Measurements from ENCODE around the gene AASS. TPM values are rescaled to one million over a fixed set of nuclear protein-coding genes. Genes with fewer than 3 reads are reported as not detected.

Gene AASS
- total RNA-seq, 3 donors from 2014 or later (not counting 1 experiment from before 2014, with no cell fraction given) = 1.6 to 2.4 (median 1.6) TPM

GRCh38 chr7:122046402-122046801 lies 97.6 kb downstream of the AASS start:
- intact Hi-C loops (cut with micrococcal nuclease) = no loop called here
- ATAC-seq (no peak), DNase-seq (no peak)
- no peaks in the 10 kb centered on the region for H3K36me3 Mint-ChIP-seq
- peaks cover 7 to 8% of the 10 kb centered on the region in 2 donors for H3K9me3 Mint-ChIP-seq
- H3K27ac Mint-ChIP-seq = no peak overlapping the region
- no peak overlapping the region for H3K4me3 Mint-ChIP-seq
- no peak for TF ChIP-seq CTCF (IDR thresholded peaks at IDR 0.05)
- no peaks in the 10 kb centered on the region for H3K36me3 ChIP-seq (ENCODE audit: control insufficient read depth, insufficient read depth, low read length)
- no peaks in the 10 kb centered on the region for H3K27me3 ChIP-seq (ENCODE audit: control insufficient read depth, insufficient read depth, low read length)
- 82% methylated on average over 3 of the region's 3 CpGs for WGBS (ENCODE audit: insufficient coverage)
- H3K27ac ChIP-seq (ENCODE audit: low read length) = no peak overlapping the region
- H3K4me1 ChIP-seq (ENCODE audit: control insufficient read depth, insufficient read depth, low read length) = no peaks in the 10 kb centered on the region
- no peaks in the 10 kb centered on the region for H3K9me3 ChIP-seq (ENCODE audit: control insufficient read depth, insufficient read depth, low read length)
- H3K4me1 Mint-ChIP-seq = no peaks in the 10 kb centered on the region
- no peaks in the 10 kb centered on the region for H3K27me3 Mint-ChIP-seq (ENCODE audit: low read depth in 2 of 2)
- H3K4me3 ChIP-seq (ENCODE audit: low read length) = no peak overlapping the region

DNA sequence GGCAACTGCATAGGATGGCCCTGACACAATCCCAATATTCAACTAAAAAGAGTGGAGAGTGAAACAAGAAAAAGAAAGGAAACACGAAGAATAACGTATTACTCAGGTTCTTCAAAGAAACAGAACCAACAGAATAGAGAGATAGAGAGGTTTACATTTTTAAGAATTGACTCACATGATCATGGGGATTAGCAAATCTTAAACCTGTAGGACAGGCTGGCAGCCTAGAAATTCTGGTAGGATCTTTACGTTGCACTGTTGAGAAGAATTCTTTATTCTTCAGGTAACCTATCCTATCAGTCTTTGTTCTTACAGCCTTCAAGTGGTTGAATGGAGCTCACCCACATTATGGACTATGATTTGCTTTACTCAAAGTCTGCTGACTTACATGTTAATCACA lies 103.9 kb downstream of the AASS start:
- no peak for TF ChIP-seq CTCF (IDR thresholded peaks at IDR 0.05)

DNA sequence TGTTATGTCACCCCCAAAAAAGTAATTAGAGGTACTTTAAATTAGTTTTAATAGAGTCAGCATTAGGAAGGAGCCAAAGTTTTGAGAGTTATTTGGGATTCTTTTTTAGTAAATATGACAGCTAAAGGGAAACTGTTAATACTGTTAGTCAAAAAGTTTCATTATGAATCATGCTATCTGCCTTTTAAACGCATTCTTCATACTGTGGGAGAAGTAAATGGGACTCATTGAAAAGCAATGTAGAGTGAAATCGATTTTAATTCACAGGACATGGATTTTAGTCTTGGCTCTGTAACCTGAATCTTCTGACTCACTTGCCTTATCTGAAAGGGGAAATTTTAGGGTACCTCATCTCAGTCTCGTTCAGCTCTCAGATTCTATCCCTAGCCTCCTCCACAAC lies 105.1 kb downstream of the AASS start:
- Mint-ChIP-seq H3K4me3 (no peak overlapping the region), H3K36me3 (no peaks in the 10 kb centered on the region), H3K27ac (no peak overlapping the region), H3K4me1 (no peaks in the 10 kb centered on the region), H3K27me3 (ENCODE audit: low read depth in 2 of 2) (no peaks in the 10 kb centered on the region), H3K9me3 (peaks cover 2 to 5% of the 10 kb centered on the region in 2 donors)
- intact Hi-C loops (cut with micrococcal nuclease) = no loop called here
- Histone ChIP-seq H3K4me3 (ENCODE audit: low read length) (no peak overlapping the region), H3K4me1 (ENCODE audit: control insufficient read depth, insufficient read depth, low read length) (no peaks in the 10 kb centered on the region), H3K36me3 (ENCODE audit: control insufficient read depth, insufficient read depth, low read length) (no peaks in the 10 kb centered on the region), H3K27me3 (ENCODE audit: control insufficient read depth, insufficient read depth, low read length) (no peaks in the 10 kb centered on the region), H3K9me3 (ENCODE audit: control insufficient read depth, insufficient read depth, low read length) (no peaks in the 10 kb centered on the region), H3K27ac (ENCODE audit: low read length) (no peak overlapping the region)
- no peak for TF ChIP-seq CTCF (IDR thresholded peaks at IDR 0.05)
- WGBS (ENCODE audit: insufficient coverage) = 72% methylated on average over 2 of the region's 3 CpGs
- DNase-seq = no peak
- no peak for ATAC-seq

More for the DNA sequence above, 103.9 kb downstream of the AASS start:
- Histone ChIP-seq H3K9me3 (ENCODE audit: control insufficient read depth, insufficient read depth, low read length) (no peaks in the 10 kb centered on the region), H3K4me3 (ENCODE audit: low read length) (no peak overlapping the region), H3K4me1 (ENCODE audit: control insufficient read depth, insufficient read depth, low read length) (no peaks in the 10 kb centered on the region), H3K36me3 (ENCODE audit: control insufficient read depth, insufficient read depth, low read length) (no peaks in the 10 kb centered on the region), H3K27me3 (ENCODE audit: control insufficient read depth, insufficient read depth, low read length) (no peaks in the 10 kb centered on the region), H3K27ac (ENCODE audit: low read length) (no peak overlapping the region)
- no peak for ATAC-seq
- Mint-ChIP-seq H3K36me3 (no peaks in the 10 kb centered on the region), H3K4me1 (no peaks in the 10 kb centered on the region), H3K4me3 (no peak overlapping the region), H3K27ac (no peak overlapping the region), H3K27me3 (ENCODE audit: low read depth in 2 of 2) (no peaks in the 10 kb centered on the region), H3K9me3 (peaks cover 2 to 5% of the 10 kb centered on the region in 2 donors)
- WGBS (ENCODE audit: insufficient coverage) = 93% methylated on average over 3 of the region's 3 CpGs
- no peak for DNase-seq
- intact Hi-C loops (cut with micrococcal nuclease) = no loop called here

DNA sequence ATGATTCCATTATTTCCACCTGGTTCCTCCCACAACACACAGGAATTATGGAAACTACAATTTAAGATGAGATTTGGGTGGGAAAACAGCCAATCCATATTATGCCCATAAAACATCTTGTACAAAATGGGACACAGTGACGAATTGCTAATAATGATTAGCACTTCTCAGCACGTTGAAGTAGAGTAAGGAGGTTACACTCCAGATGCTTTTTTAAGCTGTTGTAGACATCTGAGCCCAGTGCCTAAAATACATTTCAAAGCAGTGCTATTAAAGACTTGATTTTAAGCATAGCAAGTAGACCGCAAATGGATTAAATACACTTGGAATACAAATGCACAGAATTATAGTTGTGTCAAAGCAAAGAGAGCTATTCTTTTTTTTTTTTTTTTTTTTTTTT lies 105.9 kb downstream of the AASS start:
- Histone ChIP-seq H3K36me3 (ENCODE audit: control insufficient read depth, insufficient read depth, low read length) (no peaks in the 10 kb centered on the region), H3K4me3 (ENCODE audit: low read length) (no peak overlapping the region), H3K27me3 (ENCODE audit: control insufficient read depth, insufficient read depth, low read length) (no peaks in the 10 kb centered on the region), H3K27ac (ENCODE audit: low read length) (no peak overlapping the region), H3K4me1 (ENCODE audit: control insufficient read depth, insufficient read depth, low read length) (no peaks in the 10 kb centered on the region), H3K9me3 (ENCODE audit: control insufficient read depth, insufficient read depth, low read length) (no peaks in the 10 kb centered on the region)
- no peak for TF ChIP-seq CTCF (IDR thresholded peaks at IDR 0.05)
- 85% methylated on average over 2 of the region's 3 CpGs for WGBS (ENCODE audit: insufficient coverage)
- DNase-seq = no peak
- H3K27me3 Mint-ChIP-seq (ENCODE audit: low read depth in 2 of 2) = no peaks in the 10 kb centered on the region
- peaks cover 2 to 5% of the 10 kb centered on the region in 2 donors for H3K9me3 Mint-ChIP-seq
- intact Hi-C loops (cut with micrococcal nuclease) = no loop called here
- no peak for ATAC-seq
- no peaks in the 10 kb centered on the region for H3K36me3 Mint-ChIP-seq
- H3K4me1 Mint-ChIP-seq = no peaks in the 10 kb centered on the region
- H3K4me3 Mint-ChIP-seq = no peak overlapping the region
- no peak overlapping the region for H3K27ac Mint-ChIP-seq
